ENCODE data around the gene ZNF79. TPM values are rescaled to one million over a fixed set of nuclear protein-coding genes. Genes with fewer than 3 reads are reported as not detected.

The ZNF79 gene
- total and polyA plus RNA-seq, 9 of the 15 experiments (the other 6 are each of a cell fraction or from before 2014, with no cell fraction given) = 0.62 to 7.0 (median 4.1) TPM

DNA sequence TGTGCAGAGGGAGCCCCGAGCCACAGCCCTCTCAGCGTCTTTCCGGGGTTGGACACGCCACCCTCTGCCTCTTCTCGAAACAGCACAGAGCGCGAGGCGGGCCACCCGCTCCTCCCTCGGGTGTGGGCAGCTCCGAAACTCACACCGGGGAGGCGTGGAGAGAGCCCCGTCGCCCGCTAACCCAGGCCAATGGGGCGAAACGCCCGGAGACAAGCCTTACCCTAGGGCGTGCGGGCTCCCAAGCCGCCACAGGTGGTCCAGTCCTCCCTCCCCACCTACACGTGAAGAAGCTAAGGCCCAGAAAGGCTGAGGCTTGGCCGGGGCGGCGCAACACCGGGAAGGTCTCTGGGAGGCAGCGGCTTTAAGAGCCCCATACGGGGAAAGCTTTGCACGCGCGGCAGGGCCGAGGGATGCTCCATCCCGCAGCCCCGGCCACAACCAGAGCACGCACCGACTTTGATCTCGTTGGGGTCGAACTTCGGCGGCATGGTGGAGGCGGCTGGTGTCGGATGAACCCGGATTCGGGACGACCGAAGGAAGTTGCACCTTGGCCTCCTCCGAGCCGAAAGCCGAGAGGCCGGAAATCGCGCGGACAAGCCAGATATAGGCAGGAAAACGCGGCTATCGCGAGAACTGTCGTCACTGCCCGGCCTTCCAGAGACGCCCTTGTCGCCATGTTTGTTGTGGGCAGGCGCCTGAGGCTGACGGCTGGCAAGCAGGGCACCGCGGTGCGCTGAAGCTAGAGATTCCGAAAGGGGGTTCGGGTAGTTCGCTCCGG, 26.8 kb downstream of the ZNF79 start, which contains the start of the genes LRSAM1 and RPL12 (continued):
- TF ChIP-seq, protein P1, sequence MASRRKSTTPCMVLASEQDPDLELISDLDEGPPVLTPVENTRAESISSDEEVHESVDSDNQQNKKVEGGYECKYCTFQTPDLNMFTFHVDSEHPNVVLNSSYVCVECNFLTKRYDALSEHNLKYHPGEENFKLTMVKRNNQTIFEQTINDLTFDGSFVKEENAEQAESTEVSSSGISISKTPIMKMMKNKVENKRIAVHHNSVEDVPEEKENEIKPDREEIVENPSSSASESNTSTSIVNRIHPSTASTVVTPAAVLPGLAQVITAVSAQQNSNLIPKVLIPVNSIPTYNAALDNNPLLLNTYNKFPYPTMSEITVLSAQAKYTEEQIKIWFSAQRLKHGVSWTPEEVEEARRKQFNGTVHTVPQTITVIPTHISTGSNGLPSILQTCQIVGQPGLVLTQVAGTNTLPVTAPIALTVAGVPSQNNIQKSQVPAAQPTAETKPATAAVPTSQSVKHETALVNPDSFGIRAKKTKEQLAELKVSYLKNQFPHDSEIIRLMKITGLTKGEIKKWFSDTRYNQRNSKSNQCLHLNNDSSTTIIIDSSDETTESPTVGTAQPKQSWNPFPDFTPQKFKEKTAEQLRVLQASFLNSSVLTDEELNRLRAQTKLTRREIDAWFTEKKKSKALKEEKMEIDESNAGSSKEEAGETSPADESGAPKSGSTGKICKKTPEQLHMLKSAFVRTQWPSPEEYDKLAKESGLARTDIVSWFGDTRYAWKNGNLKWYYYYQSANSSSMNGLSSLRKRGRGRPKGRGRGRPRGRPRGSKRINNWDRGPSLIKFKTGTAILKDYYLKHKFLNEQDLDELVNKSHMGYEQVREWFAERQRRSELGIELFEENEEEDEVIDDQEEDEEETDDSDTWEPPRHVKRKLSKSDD (conservative IDR thresholded peaks at IDR 0.05; ENCODE audit: low read length) = peak; percentile 99
- TF ChIP-seq LCOR (CRISPR knock-in tag; IDR thresholded peaks at IDR 0.05) (peak; percentile 94), SREBF2 (CRISPR knock-in tag; IDR thresholded peaks at IDR 0.05) (peak; percentile 90; the same call in 1 of the 2 replicates), STAT5A (IDR thresholded peaks at IDR 0.05; ENCODE audit: borderline replicate concordance, low read length) (peak; percentile 24; the same call in 1 of the 2 replicates), ZNF23 (CRISPR knock-in tag; IDR thresholded peaks at IDR 0.05) (no peak), ELF4 (CRISPR knock-in tag; IDR thresholded peaks at IDR 0.05) (peak; percentile 55; the same call in 1 of the 2 replicates), CHCHD3 (CRISPR knock-in tag; IDR thresholded peaks at IDR 0.05) (0 out of 2 replicates have a peak, but pooled peaks have one; percentile 77), ETV6 (IDR thresholded peaks at IDR 0.05; ENCODE audit: borderline replicate concordance in 1 of 2, low read depth in 2 of 2, low read length in 1 of 2) (no peak), ETV6 (CRISPR knock-in tag; IDR thresholded peaks at IDR 0.05; ENCODE audit: borderline replicate concordance) (no peak), MTA2 (IDR thresholded peaks at IDR 0.05; ENCODE audit: low read depth) (no peak), ZNF197 (CRISPR knock-in tag; IDR thresholded peaks at IDR 0.05; ENCODE audit: low read depth) (no peak), ZNF830 (CRISPR knock-in tag; IDR thresholded peaks at IDR 0.05) (peak; percentile 89; the same call in 1 of the 2 replicates), SMARCA4 (IDR thresholded peaks at IDR 0.05) (no peak), SMAD1 (IDR thresholded peaks at IDR 0.05; ENCODE audit: low read depth, low read length, partially characterized antibody) (peak; percentile 93)
- TF ChIP-seq, protein P2, sequence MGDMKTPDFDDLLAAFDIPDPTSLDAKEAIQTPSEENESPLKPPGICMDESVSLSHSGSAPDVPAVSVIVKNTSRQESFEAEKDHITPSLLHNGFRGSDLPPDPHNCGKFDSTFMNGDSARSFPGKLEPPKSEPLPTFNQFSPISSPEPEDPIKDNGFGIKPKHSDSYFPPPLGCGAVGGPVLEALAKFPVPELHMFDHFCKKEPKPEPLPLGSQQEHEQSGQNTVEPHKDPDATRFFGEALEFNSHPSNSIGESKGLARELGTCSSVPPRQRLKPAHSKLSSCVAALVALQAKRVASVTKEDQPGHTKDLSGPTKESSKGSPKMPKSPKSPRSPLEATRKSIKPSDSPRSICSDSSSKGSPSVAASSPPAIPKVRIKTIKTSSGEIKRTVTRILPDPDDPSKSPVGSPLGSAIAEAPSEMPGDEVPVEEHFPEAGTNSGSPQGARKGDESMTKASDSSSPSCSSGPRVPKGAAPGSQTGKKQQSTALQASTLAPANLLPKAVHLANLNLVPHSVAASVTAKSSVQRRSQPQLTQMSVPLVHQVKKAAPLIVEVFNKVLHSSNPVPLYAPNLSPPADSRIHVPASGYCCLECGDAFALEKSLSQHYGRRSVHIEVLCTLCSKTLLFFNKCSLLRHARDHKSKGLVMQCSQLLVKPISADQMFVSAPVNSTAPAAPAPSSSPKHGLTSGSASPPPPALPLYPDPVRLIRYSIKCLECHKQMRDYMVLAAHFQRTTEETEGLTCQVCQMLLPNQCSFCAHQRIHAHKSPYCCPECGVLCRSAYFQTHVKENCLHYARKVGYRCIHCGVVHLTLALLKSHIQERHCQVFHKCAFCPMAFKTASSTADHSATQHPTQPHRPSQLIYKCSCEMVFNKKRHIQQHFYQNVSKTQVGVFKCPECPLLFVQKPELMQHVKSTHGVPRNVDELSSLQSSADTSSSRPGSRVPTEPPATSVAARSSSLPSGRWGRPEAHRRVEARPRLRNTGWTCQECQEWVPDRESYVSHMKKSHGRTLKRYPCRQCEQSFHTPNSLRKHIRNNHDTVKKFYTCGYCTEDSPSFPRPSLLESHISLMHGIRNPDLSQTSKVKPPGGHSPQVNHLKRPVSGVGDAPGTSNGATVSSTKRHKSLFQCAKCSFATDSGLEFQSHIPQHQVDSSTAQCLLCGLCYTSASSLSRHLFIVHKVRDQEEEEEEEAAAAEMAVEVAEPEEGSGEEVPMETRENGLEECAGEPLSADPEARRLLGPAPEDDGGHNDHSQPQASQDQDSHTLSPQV (IDR thresholded peaks at IDR 0.05) = no peak
- TF ChIP-seq, protein P3, sequence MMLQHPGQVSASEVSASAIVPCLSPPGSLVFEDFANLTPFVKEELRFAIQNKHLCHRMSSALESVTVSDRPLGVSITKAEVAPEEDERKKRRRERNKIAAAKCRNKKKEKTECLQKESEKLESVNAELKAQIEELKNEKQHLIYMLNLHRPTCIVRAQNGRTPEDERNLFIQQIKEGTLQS (IDR thresholded peaks at IDR 0.05) = 0 out of 2 replicates have a peak, but pooled peaks have one; percentile 33
- TF ChIP-seq, protein P3 (CRISPR knock-in tag; conservative IDR thresholded peaks at IDR 0.05) = 0 out of 2 replicates have a peak, but pooled peaks have one; percentile 68
- TF ChIP-seq, protein P4, sequence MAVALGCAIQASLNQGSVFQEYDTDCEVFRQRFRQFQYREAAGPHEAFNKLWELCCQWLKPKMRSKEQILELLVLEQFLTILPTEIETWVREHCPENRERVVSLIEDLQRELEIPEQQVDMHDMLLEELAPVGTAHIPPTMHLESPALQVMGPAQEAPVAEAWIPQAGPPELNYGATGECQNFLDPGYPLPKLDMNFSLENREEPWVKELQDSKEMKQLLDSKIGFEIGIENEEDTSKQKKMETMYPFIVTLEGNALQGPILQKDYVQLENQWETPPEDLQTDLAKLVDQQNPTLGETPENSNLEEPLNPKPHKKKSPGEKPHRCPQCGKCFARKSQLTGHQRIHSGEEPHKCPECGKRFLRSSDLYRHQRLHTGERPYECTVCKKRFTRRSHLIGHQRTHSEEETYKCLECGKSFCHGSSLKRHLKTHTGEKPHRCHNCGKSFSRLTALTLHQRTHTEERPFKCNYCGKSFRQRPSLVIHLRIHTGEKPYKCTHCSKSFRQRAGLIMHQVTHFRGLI (CRISPR knock-in tag; IDR thresholded peaks at IDR 0.05) = no peak
